Esophagus squamous epithelium (tissue), 4 donors: ENCODE measurements around the gene F12.

ENCODE experiments used
- POLR2A ChIP-seq, 4 donors: fragments of 450-650 bp; IDR thresholded peaks; one replicate each; pipeline ENCODE4 v1.6.1; 2017; ENCODE audit warnings: antibody characterized with exemption in 4 of 4, mild to moderate bottlenecking in 4 of 4, moderate library complexity in 3 of 4
- TF ChIP-seq, protein P1 (sequence below), 6 experiments: fragments of 450-650 bp in 4 of 6; fragments of 200-600 bp in 2 of 6; sonication (generic) in 2 of 6; IDR thresholded peaks; one replicate each; pipeline ENCODE4 v1.5.1; 2016 to 2019; ENCODE audit warnings: antibody characterized with exemption in 6 of 6, mild to moderate bottlenecking in 4 of 6, moderate library complexity in 4 of 6

- TF ChIP-seq, protein P1, sequence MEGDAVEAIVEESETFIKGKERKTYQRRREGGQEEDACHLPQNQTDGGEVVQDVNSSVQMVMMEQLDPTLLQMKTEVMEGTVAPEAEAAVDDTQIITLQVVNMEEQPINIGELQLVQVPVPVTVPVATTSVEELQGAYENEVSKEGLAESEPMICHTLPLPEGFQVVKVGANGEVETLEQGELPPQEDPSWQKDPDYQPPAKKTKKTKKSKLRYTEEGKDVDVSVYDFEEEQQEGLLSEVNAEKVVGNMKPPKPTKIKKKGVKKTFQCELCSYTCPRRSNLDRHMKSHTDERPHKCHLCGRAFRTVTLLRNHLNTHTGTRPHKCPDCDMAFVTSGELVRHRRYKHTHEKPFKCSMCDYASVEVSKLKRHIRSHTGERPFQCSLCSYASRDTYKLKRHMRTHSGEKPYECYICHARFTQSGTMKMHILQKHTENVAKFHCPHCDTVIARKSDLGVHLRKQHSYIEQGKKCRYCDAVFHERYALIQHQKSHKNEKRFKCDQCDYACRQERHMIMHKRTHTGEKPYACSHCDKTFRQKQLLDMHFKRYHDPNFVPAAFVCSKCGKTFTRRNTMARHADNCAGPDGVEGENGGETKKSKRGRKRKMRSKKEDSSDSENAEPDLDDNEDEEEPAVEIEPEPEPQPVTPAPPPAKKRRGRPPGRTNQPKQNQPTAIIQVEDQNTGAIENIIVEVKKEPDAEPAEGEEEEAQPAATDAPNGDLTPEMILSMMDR (IDR thresholded peaks at IDR 0.05): no peak
- TF ChIP-seq POLR2A (IDR thresholded peaks at IDR 0.05): no peak
Measured at GRCh38 chr5:177427919-177428573, 18.7 kb upstream of the F12 start.
